IMR-90 (cell line): ENCODE measurements around the gene MSRB1. TPM values are rescaled to one million over a fixed set of nuclear protein-coding genes. Genes with fewer than 3 reads are reported as not detected.

Experiments used
- ATAC-seq: fragments of 200-7000 bp; cut with Tn5 transposase; 2 replicates; pipeline ENCODE4 v1.9.1; 2020; ENCODE audit warnings: low read depth, mild to moderate bottlenecking, moderate library complexity
- BruUV-seq: library from RNA; stranded (reverse); fragments of 400-500 nt; replicated peaks from 2 replicates; lab custom pipeline; 2021; lab: Mats Ljungman, UMichigan
- CTCF ChIA-PET: fragments of 300-600 bp; formaldehyde crosslinking; extraction: SDS; loops from one replicate; lab custom pipeline; 2021; ENCODE audit warnings: antibody characterized with exemption; lab: Yijun Ruan, JAX
- POLR2A ChIA-PET: fragments of 300-600 bp; sonication (Branson Sonifier 250); formaldehyde crosslinking; loops from one replicate; lab custom pipeline; 2022; ENCODE audit warnings: antibody characterized with exemption; ENCODE audit not compliant: unreplicated experiment; lab: Charles Lee
- DNase-seq: peaks from one replicate; pipeline ENCODE4 v3.0.0; 2013
- H2AFZ ChIP-seq: replicated peaks from 2 replicates; pipeline ENCODE3; 2013; ENCODE audit warnings: low read length, mild to moderate bottlenecking; ENCODE audit not compliant: poor library complexity
- H2AK5ac ChIP-seq: 2 replicates; pipeline ENCODE4 v1.6.1; 2013; ENCODE audit warnings: low read depth, low read length, inconsistent platforms
- H2AK9ac ChIP-seq: replicated peaks from 2 replicates; pipeline ENCODE3; 2013; ENCODE audit warnings: mild to moderate bottlenecking, low read depth, low read length, moderate library complexity; ENCODE audit not compliant: poor library complexity
- H2BK120ac ChIP-seq: 2 replicates; pipeline ENCODE4 v1.6.1; 2013; ENCODE audit warnings: low read depth, low read length, inconsistent platforms
- H2BK15ac ChIP-seq: 3 replicates; pipeline ENCODE4 v1.6.1; 2013; ENCODE audit warnings: low read depth, low read length, inconsistent platforms
- H2BK20ac ChIP-seq: 2 replicates; pipeline ENCODE4 v1.6.1; 2013; ENCODE audit warnings: low read depth, mild to moderate bottlenecking, inconsistent platforms, low read length, moderate library complexity
- H2BK5ac ChIP-seq: 2 replicates; pipeline ENCODE4 v1.6.1; 2013; ENCODE audit warnings: mild to moderate bottlenecking, low read depth, low read length, inconsistent platforms; ENCODE audit not compliant: poor library complexity, severe bottlenecking
- H3K14ac ChIP-seq: replicated peaks from 2 replicates; pipeline ENCODE4 v1.6.1; 2013; ENCODE audit warnings: low read depth, low read length, inconsistent platforms
- H3K18ac ChIP-seq: 2 replicates; pipeline ENCODE4 v1.6.1; 2013; ENCODE audit warnings: low read depth, low read length, control low read depth
- H3K23ac ChIP-seq: 2 replicates; pipeline ENCODE4 v1.6.1; 2013; ENCODE audit warnings: low read depth, low read length, inconsistent platforms
- H3K27ac ChIP-seq: 2 replicates; pipeline ENCODE4 v1.5.1; 2013; ENCODE audit warnings: mild to moderate bottlenecking, control low read depth, low read length; ENCODE audit not compliant: insufficient read depth
- H3K27me3 ChIP-seq: 2 replicates; pipeline ENCODE4 v1.6.1; 2013; ENCODE audit warnings: low read length; ENCODE audit not compliant: control insufficient read depth, insufficient read depth
- H3K36me3 ChIP-seq: 2 replicates; pipeline ENCODE4 v1.6.1; 2013; ENCODE audit warnings: low read length, mixed read lengths; ENCODE audit not compliant: control insufficient read depth, insufficient read depth
- H3K4ac ChIP-seq: 2 replicates; pipeline ENCODE4 v1.6.1; 2013; ENCODE audit warnings: low read depth, low read length, inconsistent platforms
- H3K4me1 ChIP-seq: 2 replicates; pipeline ENCODE4 v1.6.1; 2013; ENCODE audit warnings: low read length, mixed read lengths; ENCODE audit not compliant: control insufficient read depth, insufficient read depth
- H3K4me2 ChIP-seq: 2 replicates; pipeline ENCODE4 v1.6.1; 2013; ENCODE audit warnings: low read depth, mild to moderate bottlenecking, control low read depth, low read length, moderate library complexity
- H3K4me3 ChIP-seq: 2 replicates; pipeline ENCODE4 v1.5.1; 2013; ENCODE audit warnings: low read depth, mild to moderate bottlenecking, control low read depth, low read length, moderate library complexity; ENCODE audit not compliant: insufficient read depth
- H3K56ac ChIP-seq: 2 replicates; pipeline ENCODE4 v1.6.1; 2013; ENCODE audit warnings: low read length, inconsistent platforms; ENCODE audit not compliant: insufficient read depth; ENCODE audit errors: extremely low read depth
- H3K79me1 ChIP-seq, 2 experiments: 2 replicates each; pipeline ENCODE4 v1.6.1; 2013; ENCODE audit warnings: low read length in 2 of 2, inconsistent platforms in 1 of 2, low read depth in 1 of 2
- H3K9ac ChIP-seq: 2 replicates; pipeline ENCODE4 v1.6.1; 2013; ENCODE audit warnings: low read depth, low read length, control low read depth
- H3K9me1 ChIP-seq: 2 replicates; pipeline ENCODE4 v1.6.1; 2013; ENCODE audit warnings: low read length, inconsistent platforms; ENCODE audit not compliant: insufficient read depth
- H3K9me3 ChIP-seq: 2 replicates; pipeline ENCODE4 v1.6.1; 2013; ENCODE audit warnings: low read length; ENCODE audit not compliant: control insufficient read depth, insufficient read depth
- H4K20me1 ChIP-seq: 2 replicates; pipeline ENCODE4 v1.6.1; 2013; ENCODE audit warnings: low read length, inconsistent platforms; ENCODE audit not compliant: insufficient read depth
- H4K5ac ChIP-seq: 2 replicates; pipeline ENCODE4 v1.6.1; 2013; ENCODE audit warnings: mild to moderate bottlenecking, low read depth, low read length, control low read depth
- H4K8ac ChIP-seq, 2 experiments: 2 replicates each; pipeline ENCODE4 v1.6.1; 2013; ENCODE audit warnings: low read depth in 2 of 2, low read length in 2 of 2, control low read depth in 1 of 2, inconsistent platforms in 1 of 2
- H4K91ac ChIP-seq: 2 replicates; pipeline ENCODE4 v1.6.1; 2013; ENCODE audit warnings: low read depth, low read length, inconsistent platforms; ENCODE audit not compliant: insufficient read depth
- BHLHE40 ChIP-seq: fragments of 150-350 bp; IDR thresholded peaks from 2 replicates; pipeline ENCODE4 v1.6.1; 2016; ENCODE audit warnings: mild to moderate bottlenecking, low read depth, low read length
- FOS ChIP-seq: fragments of 150-350 bp; IDR thresholded peaks from 2 replicates; pipeline ENCODE4 v1.6.1; 2016; ENCODE audit warnings: low read depth, low read length
- MAFK ChIP-seq: IDR thresholded peaks from 2 replicates; pipeline ENCODE4 v1.6.1; 2012; ENCODE audit warnings: low read depth, low read length, improper control_type of control experiment
- NFE2L2 ChIP-seq: fragments of 150-350 bp; IDR thresholded peaks from 2 replicates; pipeline ENCODE4 v1.6.1; 2016; ENCODE audit warnings: low read depth, mild to moderate bottlenecking, low read length
- POLR2A ChIP-seq: IDR thresholded peaks from 2 replicates; pipeline ENCODE4 v1.6.1; 2012; ENCODE audit warnings: mild to moderate bottlenecking, low read depth, low read length
- RCOR1 ChIP-seq: IDR thresholded peaks from 2 replicates; pipeline ENCODE4 v1.6.1; 2012; ENCODE audit warnings: mild to moderate bottlenecking, low read length, improper control_type of control experiment; ENCODE audit not compliant: insufficient replicate concordance
- RFX5 ChIP-seq: IDR thresholded peaks from 2 replicates; pipeline ENCODE4 v1.8.0; 2012; ENCODE audit warnings: low read depth, mild to moderate bottlenecking, low read length, moderate library complexity
- SMC3 ChIP-seq: fragments of 150-350 bp; IDR thresholded peaks from 2 replicates; pipeline ENCODE4 v1.6.1; 2016; ENCODE audit warnings: low read depth, mild to moderate bottlenecking, antibody characterized with exemption, low read length, moderate library complexity
- WGBS, 2 experiments: methylation state at CpG; one replicate each; pipeline versions ENCODE4 v1.1.5 to v1.1.7; 2013; ENCODE audit warnings: missing lambda C conversion rate in 2 of 2; ENCODE audit not compliant: insufficient read length in 1 of 2; ENCODE audit errors: extremely low coverage in 2 of 2; 5-methylcytosine and 5-hydroxymethylcytosine counted together
- dilution Hi-C: fragments of 300-500 bp; cut with HindIII; formaldehyde crosslinking; loops from one replicate; pipeline ENCODE4 v1.14.3; 2018; ENCODE audit warnings: low sequenced_read_pairs; ENCODE audit not compliant: unreplicated experiment
- in situ Hi-C: fragments of 300-500 bp; cut with MboI; formaldehyde crosslinking; loops from 3 replicates; pipeline ENCODE4 v1.14.3; 2019; ENCODE audit warnings: low sequenced_read_pairs, inconsistent platforms, mixed read lengths
- intact Hi-C: fragments of 100-400 bp; cut with micrococcal nuclease; formaldehyde crosslinking; loops from 2 replicates; pipeline ENCODE4 v1.10.0; 2022
- polyA plus RNA-seq, 3 experiments: library from polyadenylated mRNA; depleted of rRNA; stranded (reverse); fragments of >200 nt; gene quantifications; 2 replicates each; pipeline ENCODE4 v1.2.3, GENCODE V29; 2012; ENCODE audit warnings: low replicate concordance in 1 of 3
- total RNA-seq: library from RNA; depleted of rRNA; stranded (reverse); fragments of >200 nt; gene quantifications from 2 replicates; pipeline ENCODE4 v1.2.3, GENCODE V29; 2012
- TF ChIP-seq, protein P1 (sequence below): fragments of 150-350 bp; IDR thresholded peaks from 2 replicates; pipeline ENCODE4 v1.6.1; 2016; ENCODE audit warnings: low read depth, mild to moderate bottlenecking, low read length, moderate library complexity, borderline replicate concordance
- TF ChIP-seq, protein P2 (sequence below): conservative IDR thresholded peaks from 2 replicates; pipeline ENCODE4 v1.5.1; 2012; ENCODE audit warnings: mild to moderate bottlenecking, low read depth, low read length, improper control_type of control experiment

MSRB1 gene
- total and polyA plus RNA-seq, 2 of the 4 experiments (the other 2 are of a cell fraction): 17.0 to 32.3 TPM

DNA sequence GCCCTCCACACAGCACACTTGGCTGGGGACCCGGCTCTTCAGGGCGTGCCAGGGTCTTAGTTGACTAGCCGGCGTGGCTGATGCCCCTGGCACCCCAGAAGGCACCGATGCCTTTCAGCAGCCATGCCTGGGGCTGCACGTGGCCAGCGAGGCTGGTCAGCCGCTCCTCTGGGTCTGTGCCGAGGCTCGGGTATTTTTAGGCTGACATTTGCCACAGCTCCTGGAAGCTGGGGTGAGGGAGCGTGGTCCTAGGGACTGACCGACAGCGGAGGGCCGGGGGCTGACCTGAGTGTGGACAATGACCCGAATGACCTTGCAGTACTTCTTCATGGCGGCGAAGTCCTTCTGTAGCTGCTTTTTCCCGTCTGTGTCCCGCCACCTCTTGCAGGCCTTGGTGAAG, 7.6 kb upstream of the MSRB1 start:
- Histone ChIP-seq H3K4me1 (no peaks in the 10 kb centered on the region), H3K4me2 (no peak overlapping the region), H3K27me3 (no peaks in the 10 kb centered on the region; the same call in 1 of the 2 replicates), H4K8ac (no peak overlapping the region), H3K9me1 (no peaks in the 10 kb centered on the region), H3K9me3 (no peaks in the 10 kb centered on the region), H3K56ac (no peak overlapping the region), H3K79me1 (no peaks in the 10 kb centered on the region), H2BK15ac (no peak overlapping the region), H3K23ac (no peak overlapping the region), H3K14ac (no peak overlapping the region), H2AK5ac (no peak overlapping the region), H2BK120ac (no peak overlapping the region), H4K5ac (no peak overlapping the region), H3K36me3 (no peaks in the 10 kb centered on the region), H3K27ac (no peak overlapping the region), H3K9ac (no peak overlapping the region), H2AK9ac (no peak overlapping the region), H2BK20ac (no peak overlapping the region), H3K4ac (no peak overlapping the region), H3K18ac (no peak overlapping the region), H2BK5ac (no peak overlapping the region), H4K91ac (no peak overlapping the region), H4K20me1 (no peaks in the 10 kb centered on the region), H2AFZ (no peak overlapping the region), H3K4me3 (no peak overlapping the region)
- ATAC-seq: no peak
- DNase-seq: no peak
- intact Hi-C loops (no loop called here), in situ Hi-C loops (no loop called here), dilution Hi-C loops (no loop called here)
- CTCF ChIA-PET: no interaction called here
- TF ChIP-seq RFX5 (no peak), POLR2A (no peak), BHLHE40 (no peak), FOS (no peak), MAFK (no peak), SMC3 (no peak), NFE2L2 (no peak), RCOR1 (no peak)
- TF ChIP-seq, protein P1, sequence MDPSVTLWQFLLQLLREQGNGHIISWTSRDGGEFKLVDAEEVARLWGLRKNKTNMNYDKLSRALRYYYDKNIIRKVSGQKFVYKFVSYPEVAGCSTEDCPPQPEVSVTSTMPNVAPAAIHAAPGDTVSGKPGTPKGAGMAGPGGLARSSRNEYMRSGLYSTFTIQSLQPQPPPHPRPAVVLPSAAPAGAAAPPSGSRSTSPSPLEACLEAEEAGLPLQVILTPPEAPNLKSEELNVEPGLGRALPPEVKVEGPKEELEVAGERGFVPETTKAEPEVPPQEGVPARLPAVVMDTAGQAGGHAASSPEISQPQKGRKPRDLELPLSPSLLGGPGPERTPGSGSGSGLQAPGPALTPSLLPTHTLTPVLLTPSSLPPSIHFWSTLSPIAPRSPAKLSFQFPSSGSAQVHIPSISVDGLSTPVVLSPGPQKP: no peak
- TF ChIP-seq, protein P2, sequence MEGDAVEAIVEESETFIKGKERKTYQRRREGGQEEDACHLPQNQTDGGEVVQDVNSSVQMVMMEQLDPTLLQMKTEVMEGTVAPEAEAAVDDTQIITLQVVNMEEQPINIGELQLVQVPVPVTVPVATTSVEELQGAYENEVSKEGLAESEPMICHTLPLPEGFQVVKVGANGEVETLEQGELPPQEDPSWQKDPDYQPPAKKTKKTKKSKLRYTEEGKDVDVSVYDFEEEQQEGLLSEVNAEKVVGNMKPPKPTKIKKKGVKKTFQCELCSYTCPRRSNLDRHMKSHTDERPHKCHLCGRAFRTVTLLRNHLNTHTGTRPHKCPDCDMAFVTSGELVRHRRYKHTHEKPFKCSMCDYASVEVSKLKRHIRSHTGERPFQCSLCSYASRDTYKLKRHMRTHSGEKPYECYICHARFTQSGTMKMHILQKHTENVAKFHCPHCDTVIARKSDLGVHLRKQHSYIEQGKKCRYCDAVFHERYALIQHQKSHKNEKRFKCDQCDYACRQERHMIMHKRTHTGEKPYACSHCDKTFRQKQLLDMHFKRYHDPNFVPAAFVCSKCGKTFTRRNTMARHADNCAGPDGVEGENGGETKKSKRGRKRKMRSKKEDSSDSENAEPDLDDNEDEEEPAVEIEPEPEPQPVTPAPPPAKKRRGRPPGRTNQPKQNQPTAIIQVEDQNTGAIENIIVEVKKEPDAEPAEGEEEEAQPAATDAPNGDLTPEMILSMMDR: no peak
- POLR2A ChIA-PET: interaction anchor here (1.0 kb wide), 1 partner anchor 14 kb away, joined by 3 read pairs; the partner anchor contains the start of gene RPS2
- BruUV-seq: no TSS peak
- 70% methylated on average over 9 of the region's 19 CpGs; no CpG with 5 or more reads in 1 of the 2 experiments for WGBS, 2 experiments
